Astrocyte (in vitro differentiated cells and primary cell): ENCODE measurements around the gene PAX3. TPM values are rescaled to one million over a fixed set of nuclear protein-coding genes. Genes with fewer than 3 reads are reported as not detected.
"Not testable (repeated sequence)": the region's sequence is repeated elsewhere in the genome, so short reads cannot be mapped to it uniquely, and the experiment has no call there.

Source experiments
- DNase-seq: peaks from one replicate; pipeline ENCODE4 v3.0.0-alpha.2; 2010; ENCODE audit warnings: low read depth
- FAIRE-seq: peaks from 2 replicates; lab custom pipeline; 2011; peaks lifted over from hg19 to GRCh38; lab: Jason Lieb, UNC
- H2AFZ ChIP-seq: 2 replicates; pipeline ENCODE4 v1.6.0; 2012; ENCODE audit warnings: low read depth, low read length, inconsistent platforms
- H3K27ac ChIP-seq: 2 replicates; pipeline ENCODE4 v1.5.1; 2011; ENCODE audit warnings: low read depth, low read length, inconsistent platforms
- H3K27me3 ChIP-seq: 2 replicates; pipeline ENCODE4 v1.6.0; 2011; ENCODE audit warnings: low read length, inconsistent platforms; ENCODE audit not compliant: insufficient read depth
- H3K36me3 ChIP-seq: 2 replicates; pipeline ENCODE4 v1.5.1; 2011; ENCODE audit warnings: low read length, inconsistent platforms; ENCODE audit not compliant: insufficient read depth
- H3K4me1 ChIP-seq: 2 replicates; pipeline ENCODE4 v1.5.1; 2011; ENCODE audit warnings: low read length, inconsistent platforms; ENCODE audit not compliant: insufficient read depth
- H3K4me2 ChIP-seq: 2 replicates; pipeline ENCODE4 v1.6.0; 2012; ENCODE audit warnings: low read length, inconsistent platforms
- H3K4me3 ChIP-seq: 2 replicates; pipeline ENCODE4 v1.5.1; 2011; ENCODE audit warnings: low read depth, mild to moderate bottlenecking, low read length, inconsistent platforms; ENCODE audit not compliant: insufficient read depth
- H3K79me2 ChIP-seq: 2 replicates; pipeline ENCODE4 v1.6.0; 2012; ENCODE audit warnings: mild to moderate bottlenecking, low read length, inconsistent platforms; ENCODE audit not compliant: insufficient read depth
- H3K9ac ChIP-seq: 2 replicates; pipeline ENCODE4 v1.6.0; 2012; ENCODE audit warnings: mild to moderate bottlenecking, low read length, inconsistent platforms
- H3K9me3 ChIP-seq: 2 replicates; pipeline ENCODE4 v1.5.1; 2012; ENCODE audit warnings: low read depth, mild to moderate bottlenecking, low read length, inconsistent platforms; ENCODE audit not compliant: insufficient read depth
- H4K20me1 ChIP-seq: 2 replicates; pipeline ENCODE4 v1.6.0; 2012; ENCODE audit warnings: low read length, inconsistent platforms; ENCODE audit not compliant: insufficient read depth
- H3K27ac Mint-ChIP-seq: one replicate; pipeline ENCODE4 v1.8.0; 2021; ENCODE audit warnings: mild to moderate bottlenecking, mixed read lengths; ENCODE audit not compliant: unreplicated experiment
- H3K27me3 Mint-ChIP-seq: one replicate; pipeline ENCODE4 v1.8.0; 2021; ENCODE audit warnings: low read depth, mixed read lengths; ENCODE audit not compliant: unreplicated experiment
- H3K36me3 Mint-ChIP-seq: one replicate; pipeline ENCODE4 v1.8.0; 2021; ENCODE audit warnings: low read depth, mixed read lengths; ENCODE audit not compliant: unreplicated experiment
- H3K4me1 Mint-ChIP-seq: one replicate; pipeline ENCODE4 v1.8.0; 2021; ENCODE audit warnings: low read depth, mixed read lengths; ENCODE audit not compliant: unreplicated experiment
- H3K4me3 Mint-ChIP-seq: one replicate; pipeline ENCODE4 v1.8.0; 2021; ENCODE audit warnings: mild to moderate bottlenecking, moderate library complexity, mixed read lengths; ENCODE audit not compliant: unreplicated experiment
- H3K9me3 Mint-ChIP-seq: one replicate; pipeline ENCODE4 v1.8.0; 2021; ENCODE audit warnings: mild to moderate bottlenecking, mixed read lengths; ENCODE audit not compliant: unreplicated experiment
- EZH2 ChIP-seq: IDR thresholded peaks from 2 replicates; pipeline ENCODE4 v1.6.1; 2012; ENCODE audit warnings: mild to moderate bottlenecking, low read length, inconsistent platforms; ENCODE audit not compliant: insufficient read depth
- total RNA-seq: library from RNA; stranded (reverse); gene quantifications from 2 replicates; pipeline ENCODE4 v1.2.1, GENCODE V29; 2021
- TF ChIP-seq, protein P1 (sequence below): IDR thresholded peaks from 2 replicates; pipeline ENCODE4 v1.5.1; 2011; ENCODE audit warnings: low read depth, mild to moderate bottlenecking, inconsistent platforms, low read length, moderate library complexity; ENCODE audit not compliant: insufficient read depth

The PAX3 gene
- total RNA-seq, 1 donor from 2014 or later: not detected

DNA sequence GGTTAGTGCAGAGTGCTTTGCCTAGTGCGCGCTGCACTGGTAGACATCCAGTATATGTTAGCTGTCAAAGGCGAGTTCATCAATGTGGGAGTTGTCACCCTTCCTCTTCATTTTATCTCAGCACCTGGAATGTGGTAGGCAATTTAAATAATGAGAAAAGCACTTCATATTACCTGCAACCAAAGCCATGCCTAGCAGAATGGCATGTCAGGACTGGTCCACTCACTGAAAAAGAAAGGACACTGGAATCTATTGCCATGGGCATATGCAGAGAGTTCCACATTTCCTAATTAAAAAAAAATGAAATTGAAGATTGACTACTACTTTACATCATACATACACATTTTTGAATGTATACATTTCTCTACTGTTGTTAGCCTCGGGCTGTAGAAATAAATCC lies 139.6 kb downstream of the PAX3 start:
- Histone ChIP-seq H3K36me3 (no peaks in the 10 kb centered on the region), H3K79me2 (no peaks in the 10 kb centered on the region), H3K9ac (no peak overlapping the region), H3K4me2 (no peak overlapping the region), H3K27me3 (no peaks in the 10 kb centered on the region), H2AFZ (no peak overlapping the region), H3K4me1 (no peaks in the 10 kb centered on the region), H3K9me3 (no peaks in the 10 kb centered on the region), H4K20me1 (no peaks in the 10 kb centered on the region), H3K4me3 (no peak overlapping the region), H3K27ac (no peak overlapping the region)
- TF ChIP-seq EZH2: no peak
- TF ChIP-seq, protein P1, sequence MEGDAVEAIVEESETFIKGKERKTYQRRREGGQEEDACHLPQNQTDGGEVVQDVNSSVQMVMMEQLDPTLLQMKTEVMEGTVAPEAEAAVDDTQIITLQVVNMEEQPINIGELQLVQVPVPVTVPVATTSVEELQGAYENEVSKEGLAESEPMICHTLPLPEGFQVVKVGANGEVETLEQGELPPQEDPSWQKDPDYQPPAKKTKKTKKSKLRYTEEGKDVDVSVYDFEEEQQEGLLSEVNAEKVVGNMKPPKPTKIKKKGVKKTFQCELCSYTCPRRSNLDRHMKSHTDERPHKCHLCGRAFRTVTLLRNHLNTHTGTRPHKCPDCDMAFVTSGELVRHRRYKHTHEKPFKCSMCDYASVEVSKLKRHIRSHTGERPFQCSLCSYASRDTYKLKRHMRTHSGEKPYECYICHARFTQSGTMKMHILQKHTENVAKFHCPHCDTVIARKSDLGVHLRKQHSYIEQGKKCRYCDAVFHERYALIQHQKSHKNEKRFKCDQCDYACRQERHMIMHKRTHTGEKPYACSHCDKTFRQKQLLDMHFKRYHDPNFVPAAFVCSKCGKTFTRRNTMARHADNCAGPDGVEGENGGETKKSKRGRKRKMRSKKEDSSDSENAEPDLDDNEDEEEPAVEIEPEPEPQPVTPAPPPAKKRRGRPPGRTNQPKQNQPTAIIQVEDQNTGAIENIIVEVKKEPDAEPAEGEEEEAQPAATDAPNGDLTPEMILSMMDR: no peak
- Mint-ChIP-seq H3K4me3 (no peak overlapping the region), H3K36me3 (no peaks in the 10 kb centered on the region), H3K9me3 (no peaks in the 10 kb centered on the region), H3K27me3 (peaks cover 2% of the 10 kb centered on the region), H3K4me1 (no peaks in the 10 kb centered on the region), H3K27ac (no peak overlapping the region)
- DNase-seq (no peak), FAIRE-seq (no peak)

DNA sequence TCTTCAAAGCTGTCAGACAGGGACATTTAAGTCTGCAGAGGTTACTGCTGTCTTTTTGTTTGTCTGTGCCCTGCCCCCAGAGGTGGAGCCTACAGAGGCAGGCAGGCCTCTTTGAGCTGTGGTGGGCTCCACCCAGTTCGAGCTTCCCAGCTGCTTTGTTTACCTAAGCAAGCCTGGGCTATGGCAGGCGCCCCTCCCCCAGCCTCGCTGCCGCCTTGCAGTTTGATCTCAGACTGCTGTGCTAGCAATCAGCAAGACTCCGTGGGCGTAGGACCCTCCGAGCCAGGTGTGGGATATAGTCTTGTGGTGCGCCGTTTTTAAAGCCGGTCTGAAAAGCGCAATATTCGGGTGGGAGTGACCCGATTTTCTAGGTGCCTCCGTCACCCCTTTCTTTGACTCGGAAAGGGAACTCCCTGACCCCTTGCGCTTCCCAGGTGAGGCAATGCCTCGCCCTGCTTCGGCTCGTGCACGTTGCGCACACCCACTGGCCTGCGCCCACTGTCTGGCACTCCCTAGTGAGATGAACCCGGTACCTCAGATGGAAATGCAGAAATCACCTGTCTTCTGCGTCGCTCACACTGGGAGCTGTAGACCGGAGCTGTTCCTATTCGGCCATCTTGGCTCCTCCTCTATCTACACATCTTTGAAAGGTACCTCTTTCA lies 143.7 kb downstream of the PAX3 start:
- H3K4me1 ChIP-seq, H3K36me3 ChIP-seq, H3K79me2 ChIP-seq, H4K20me1 ChIP-seq, DNase-seq, H3K4me1 Mint-ChIP-seq, H3K27me3 ChIP-seq, H3K27ac Mint-ChIP-seq, H3K9me3 Mint-ChIP-seq, H2AFZ ChIP-seq, H3K9me3 ChIP-seq, H3K36me3 Mint-ChIP-seq, H3K27me3 Mint-ChIP-seq, H3K4me3 Mint-ChIP-seq, H3K4me3 ChIP-seq, H3K4me2 ChIP-seq, FAIRE-seq, H3K27ac ChIP-seq, H3K9ac ChIP-seq: not testable (repeated sequence)

Other genes with a start within 250 kb of the PAX3 start
- gene SGPP2, start 125.5 kb upstream of the PAX3 start, total RNA-seq: 0.19 and 0.20 TPM in 2 replicates